H9 (cell line): Measurements from ENCODE around the gene SIRPB1. TPM values are rescaled to one million over a fixed set of nuclear protein-coding genes. Genes with fewer than 3 reads are reported as not detected.

ENCODE experiments used
- DNase-seq: peaks from one replicate; pipeline ENCODE4 v3.0.0-alpha.2; 2017
- H2AFZ ChIP-seq: one replicate; pipeline ENCODE4 v1.6.1; 2013; ENCODE audit warnings: mild to moderate bottlenecking, low read length, control low read depth, moderate library complexity
- H2AK5ac ChIP-seq: 2 replicates; pipeline ENCODE4 v1.6.1; 2013; ENCODE audit warnings: low read length, control low read depth, mixed read lengths; ENCODE audit not compliant: insufficient read length
- H2BK120ac ChIP-seq: one replicate; pipeline ENCODE4 v1.6.1; 2013; ENCODE audit warnings: low read depth, mild to moderate bottlenecking, low read length, control low read depth, inconsistent platforms; ENCODE audit not compliant: poor library complexity, severe bottlenecking
- H2BK12ac ChIP-seq: 2 replicates; pipeline ENCODE4 v1.6.1; 2013; ENCODE audit warnings: low read length, control low read depth, mixed read lengths, low read depth; ENCODE audit not compliant: insufficient read length
- H2BK15ac ChIP-seq: 2 replicates; pipeline ENCODE4 v1.6.1; 2013; ENCODE audit warnings: low read depth, low read length, control low read depth
- H2BK20ac ChIP-seq: one replicate; pipeline ENCODE4 v1.6.1; 2013; ENCODE audit warnings: low read depth, mild to moderate bottlenecking, low read length, control low read depth, inconsistent platforms; ENCODE audit not compliant: poor library complexity, severe bottlenecking
- H2BK5ac ChIP-seq: 2 replicates; pipeline ENCODE4 v1.6.1; 2013; ENCODE audit warnings: low read length, control low read depth, mixed read lengths; ENCODE audit not compliant: insufficient read length
- H3K14ac ChIP-seq: 2 replicates; pipeline ENCODE4 v1.6.1; 2013; ENCODE audit warnings: low read length, control low read depth; ENCODE audit not compliant: insufficient read depth
- H3K18ac ChIP-seq: 2 replicates; pipeline ENCODE4 v1.6.1; 2013; ENCODE audit warnings: low read depth, mild to moderate bottlenecking, mixed read lengths, low read length, control low read depth; ENCODE audit not compliant: insufficient read length
- H3K23ac ChIP-seq: 2 replicates; pipeline ENCODE4 v1.6.1; 2013; ENCODE audit warnings: low read length, control low read depth, mixed read lengths, low read depth; ENCODE audit not compliant: insufficient read length
- H3K23me2 ChIP-seq: 2 replicates; pipeline ENCODE4 v1.6.1; 2013; ENCODE audit warnings: low read depth, mild to moderate bottlenecking, mixed read lengths, low read length, control low read depth; ENCODE audit not compliant: insufficient read length, poor library complexity, severe bottlenecking
- H3K27ac ChIP-seq: 2 replicates; pipeline ENCODE4 v1.5.1; 2013; ENCODE audit warnings: low read length, control low read depth, mixed read lengths, low read depth; ENCODE audit not compliant: insufficient read length
- H3K27me3 ChIP-seq: 2 replicates; pipeline ENCODE4 v1.6.1; 2013; ENCODE audit warnings: low read length, control low read depth, inconsistent platforms; ENCODE audit not compliant: insufficient read depth
- H3K4ac ChIP-seq: 2 replicates; pipeline ENCODE4 v1.6.1; 2013; ENCODE audit warnings: low read depth, mild to moderate bottlenecking, control low read depth, inconsistent platforms, low read length, moderate library complexity
- H3K4me1 ChIP-seq: 2 replicates; pipeline ENCODE4 v1.6.1; 2013; ENCODE audit warnings: low read length, control low read depth, inconsistent platforms; ENCODE audit not compliant: insufficient read depth
- H3K4me2 ChIP-seq: 2 replicates; pipeline ENCODE4 v1.6.1; 2013; ENCODE audit warnings: low read length, control low read depth, mixed read lengths; ENCODE audit not compliant: insufficient read length, insufficient read depth
- H3K56ac ChIP-seq: 2 replicates; pipeline ENCODE4 v1.6.1; 2013; ENCODE audit warnings: low read depth, mild to moderate bottlenecking, mixed read lengths, low read length, control low read depth; ENCODE audit not compliant: insufficient read length
- H3K79me1 ChIP-seq: 2 replicates; pipeline ENCODE4 v1.6.1; 2013; ENCODE audit warnings: low read depth, mild to moderate bottlenecking, moderate library complexity, low read length, control low read depth, inconsistent platforms; ENCODE audit not compliant: insufficient read depth, poor library complexity, severe bottlenecking
- H3K79me2 ChIP-seq: 2 replicates; pipeline ENCODE4 v1.6.1; 2013; ENCODE audit warnings: low read length, control low read depth, inconsistent platforms; ENCODE audit not compliant: insufficient read depth
- H3K9ac ChIP-seq: 2 replicates; pipeline ENCODE4 v1.6.1; 2013; ENCODE audit warnings: low read length, control low read depth, mixed read lengths; ENCODE audit not compliant: insufficient read length; ENCODE audit errors: extremely low read depth
- H3K9me3 ChIP-seq: one replicate; pipeline ENCODE4 v1.6.1; 2013; ENCODE audit warnings: low read depth, low read length, inconsistent platforms; ENCODE audit not compliant: control insufficient read depth
- H3T11ph ChIP-seq: one replicate; pipeline ENCODE4 v1.6.1; 2013; ENCODE audit warnings: mild to moderate bottlenecking, low read length, control low read depth, inconsistent platforms
- H4K20me1 ChIP-seq: one replicate; pipeline ENCODE4 v1.6.1; 2013; ENCODE audit not compliant: control insufficient read depth, insufficient read length, insufficient read depth
- H4K5ac ChIP-seq: 2 replicates; pipeline ENCODE4 v1.6.1; 2013; ENCODE audit warnings: low read depth, mild to moderate bottlenecking, mixed read lengths, low read length, control low read depth; ENCODE audit not compliant: insufficient read length
- H4K8ac ChIP-seq: replicated peaks from 2 replicates; pipeline ENCODE4 v1.6.1; 2013; ENCODE audit warnings: low read length, control low read depth, mixed read lengths, low read depth; ENCODE audit not compliant: insufficient read length
- H4K91ac ChIP-seq: 2 replicates; pipeline ENCODE4 v1.6.1; 2013; ENCODE audit warnings: low read depth, mild to moderate bottlenecking, moderate library complexity, mixed read lengths, low read length, control low read depth; ENCODE audit not compliant: insufficient read length
- H3K27ac Mint-ChIP-seq, 3 experiments: 2 replicates in 2 of 3; 3 replicates in 1 of 3; pipeline ENCODE4 v1.8.0; 2020 to 2021; ENCODE audit warnings: mixed read lengths in 3 of 3, mild to moderate bottlenecking in 1 of 3, moderate library complexity in 1 of 3
- H3K27me3 Mint-ChIP-seq: 2 replicates; pipeline ENCODE4 v1.8.0; 2021; ENCODE audit warnings: low read depth, mild to moderate bottlenecking, moderate library complexity, mixed read lengths
- H3K36me3 Mint-ChIP-seq, 3 experiments: 2 replicates in 2 of 3; 3 replicates in 1 of 3; pipeline ENCODE4 v1.8.0; 2020 to 2021; ENCODE audit warnings: low read depth in 3 of 3, mixed read lengths in 3 of 3; ENCODE audit not compliant: insufficient read depth in 1 of 3
- H3K4me1 Mint-ChIP-seq, 2 experiments: 2 replicates each; pipeline ENCODE4 v1.8.0; 2020; ENCODE audit warnings: mixed read lengths in 2 of 2
- H3K4me3 Mint-ChIP-seq, 2 experiments: 2 replicates in 1 of 2; 3 replicates in 1 of 2; pipeline ENCODE4 v1.8.0; 2020 to 2021; ENCODE audit warnings: mild to moderate bottlenecking in 2 of 2, mixed read lengths in 2 of 2, moderate library complexity in 1 of 2
- H3K9me3 Mint-ChIP-seq, 2 experiments: 2 replicates in 1 of 2; 3 replicates in 1 of 2; pipeline ENCODE4 v1.8.0; 2020; ENCODE audit warnings: mild to moderate bottlenecking in 2 of 2, mixed read lengths in 2 of 2, moderate library complexity in 1 of 2
- CTCF ChIP-seq: fragments of 200-600 bp; sonication (generic); conservative IDR thresholded peaks from 3 replicates; pipeline ENCODE4 v1.8.0; 2021; ENCODE audit warnings: antibody characterized with exemption, mild to moderate bottlenecking
- WGBS: extraction: QIAGEN DNeasy Blood & Tissue Kit; methylation state at CpG from one replicate; pipeline ENCODE4 v1.1.7; 2013; ENCODE audit warnings: missing lambda C conversion rate, low lambda C conversion rate, mixed read lengths; ENCODE audit not compliant: insufficient read length; ENCODE audit errors: extremely low coverage; 5-methylcytosine and 5-hydroxymethylcytosine counted together
- total RNA-seq: library from RNA; stranded (reverse); gene quantifications from 2 replicates; pipeline ENCODE4 v1.2.1, GENCODE V29; 2021

Gene SIRPB1
- total RNA-seq, 1 experiment from 2014 or later = 1.0 TPM

GRCh38 chr20:1622450-1622849 is 2.6 kb upstream of the SIRPB1 start:
- no peaks in the 10 kb centered on the region for H3K79me1 ChIP-seq
- H3K9me3 ChIP-seq = no peaks in the 10 kb centered on the region
- H3K23ac ChIP-seq = no peak overlapping the region
- H4K20me1 ChIP-seq = no peaks in the 10 kb centered on the region
- no peak overlapping the region for H3K4me3 Mint-ChIP-seq
- H4K5ac ChIP-seq = no peak overlapping the region
- H4K8ac ChIP-seq = no peak overlapping the region
- no peaks in the 10 kb centered on the region for H3K23me2 ChIP-seq
- no peak overlapping the region for H3K9ac ChIP-seq
- peaks cover 8 to 11% of the 10 kb centered on the region in 2 experiments for H3K4me1 Mint-ChIP-seq
- no peak overlapping the region for H2BK5ac ChIP-seq
- H3T11ph ChIP-seq = no peak overlapping the region
- no peak overlapping the region for H3K56ac ChIP-seq
- H3K4me1 ChIP-seq = no peaks in the 10 kb centered on the region
- no CpG with 5 or more reads among the region's 1 CpG for WGBS
- H3K14ac ChIP-seq = no peak overlapping the region
- H2AK5ac ChIP-seq = no peak overlapping the region
- no peak overlapping the region for H3K27ac ChIP-seq
- no peak overlapping the region for H3K4me2 ChIP-seq
- H3K27ac Mint-ChIP-seq = no peak overlapping the region
- no peak overlapping the region for H4K91ac ChIP-seq
- H2AFZ ChIP-seq = no peak overlapping the region
- H3K27me3 ChIP-seq = no peaks in the 10 kb centered on the region; the same call in 1 of the 2 replicates
- no peaks in the 10 kb centered on the region for H3K79me2 ChIP-seq
- H2BK15ac ChIP-seq = no peak overlapping the region
- no peak for DNase-seq
- no peak overlapping the region for H2BK12ac ChIP-seq
- H3K4ac ChIP-seq = no peak overlapping the region
- H3K9me3 Mint-ChIP-seq = peaks cover 2 to 4% of the 10 kb centered on the region in 2 experiments
- H3K27me3 Mint-ChIP-seq = peaks cover 12% of the 10 kb centered on the region
- no peak overlapping the region for H3K18ac ChIP-seq
- no peak overlapping the region for H2BK120ac ChIP-seq
- no peak for TF ChIP-seq CTCF
- no peaks in the 10 kb centered on the region; a peak in 1 of 7 replicates for H3K36me3 Mint-ChIP-seq
- H2BK20ac ChIP-seq = no peak overlapping the region
